Measurements from ENCODE around the gene HMGN4.
A peak's percentile ranks its signal among the peaks of the same experiment; 100 is the strongest.

Gene HMGN4

DNA sequence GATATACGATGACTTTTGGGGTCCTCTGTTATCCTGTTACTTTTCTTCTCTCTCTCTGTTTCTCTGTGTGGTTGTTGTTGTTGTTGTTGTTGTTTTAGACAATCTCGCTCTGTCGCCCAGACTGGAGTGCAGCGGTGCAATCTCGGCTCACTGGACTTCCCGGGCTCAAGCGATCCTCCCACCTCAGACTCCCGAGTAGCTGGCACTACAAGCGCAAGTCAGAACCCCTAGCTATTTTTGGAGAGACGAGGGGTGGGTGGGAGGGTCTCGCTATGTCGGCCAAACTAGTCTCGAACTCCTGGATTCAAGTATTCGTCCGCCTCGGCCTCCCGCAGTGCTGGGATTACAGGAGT lies 39.5 kb downstream of the HMGN4 start:
- DNase-seq (ENCODE audit: low read depth in 2 of 2): no peak

DNA sequence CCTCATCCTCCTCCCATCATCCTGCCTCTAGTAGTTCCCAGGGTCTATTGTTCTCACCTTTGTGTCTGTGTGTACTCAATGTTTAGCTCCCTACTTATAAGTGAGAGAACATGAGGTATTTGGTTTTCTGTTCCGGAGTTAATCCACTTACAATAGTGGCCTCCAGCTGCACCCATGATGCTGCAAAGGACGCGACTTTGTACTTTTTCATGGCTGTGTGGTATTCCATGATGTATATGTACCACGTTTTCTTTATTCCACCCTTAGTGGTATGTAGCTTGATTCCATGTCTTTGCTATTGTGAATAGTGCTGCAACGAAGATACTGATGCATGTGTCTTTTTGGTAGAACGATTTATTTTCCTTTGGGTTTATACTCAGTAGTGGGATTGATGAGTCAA lies 40.1 kb downstream of the HMGN4 start:
- no peak for DNase-seq (ENCODE audit: low read depth in 2 of 2)

DNA sequence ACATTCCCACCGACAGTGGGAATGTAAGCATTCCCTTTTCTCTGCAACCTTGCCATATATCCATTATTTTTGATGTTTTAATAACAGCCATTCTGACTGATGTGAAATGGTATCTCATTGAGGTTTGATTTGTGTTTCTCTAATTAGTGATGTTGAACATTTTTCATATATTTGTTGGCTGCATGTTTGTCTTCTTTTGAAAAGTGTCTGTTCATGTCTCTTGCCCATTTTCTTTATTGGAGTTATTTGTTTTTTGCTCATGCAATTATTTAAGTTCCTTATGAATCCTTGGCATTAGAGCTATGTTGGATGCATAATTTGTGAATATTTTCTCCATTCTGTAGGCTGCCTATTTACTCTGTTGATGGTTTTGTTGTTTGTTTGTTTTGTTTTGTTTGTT lies 40.6 kb downstream of the HMGN4 start:
- no peak for DNase-seq (ENCODE audit: low read depth in 2 of 2)

DNA sequence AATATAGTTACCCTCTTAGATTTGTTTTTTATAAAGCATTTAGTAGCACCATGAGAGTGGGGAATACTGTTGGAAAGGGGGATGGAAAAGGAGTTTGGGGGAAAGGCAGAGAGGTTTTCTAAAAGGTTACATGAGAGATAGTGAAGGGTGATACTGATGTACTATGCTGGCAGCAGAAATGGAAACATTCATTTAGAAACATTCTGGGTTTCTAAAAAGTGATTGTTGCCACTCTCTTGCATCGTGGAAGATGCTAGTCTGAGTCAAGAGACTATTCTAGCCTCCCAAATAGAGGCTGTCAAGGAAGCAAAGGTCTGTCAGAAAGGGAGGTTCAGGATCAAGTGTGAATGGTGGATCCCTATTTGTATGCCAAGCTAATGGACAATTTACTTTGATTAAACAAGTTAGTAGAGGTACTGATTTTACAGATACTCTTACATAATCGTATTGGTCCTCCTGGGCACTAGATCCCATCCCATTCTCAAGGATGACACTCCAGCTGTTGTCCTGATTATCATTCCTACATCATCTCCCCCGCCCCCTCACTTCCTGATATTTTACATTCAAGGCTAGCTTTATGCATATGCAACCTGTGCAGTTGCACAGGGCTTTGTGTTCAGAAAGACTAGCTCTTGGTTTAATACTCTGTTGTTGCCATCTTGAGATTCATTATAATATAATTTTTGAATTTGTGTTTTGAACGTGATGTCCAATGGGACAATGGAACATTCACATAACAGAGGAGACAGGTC lies 43.2 kb downstream of the HMGN4 start:
- DNase-seq (ENCODE audit: low read depth in 2 of 2): no peak

DNA sequence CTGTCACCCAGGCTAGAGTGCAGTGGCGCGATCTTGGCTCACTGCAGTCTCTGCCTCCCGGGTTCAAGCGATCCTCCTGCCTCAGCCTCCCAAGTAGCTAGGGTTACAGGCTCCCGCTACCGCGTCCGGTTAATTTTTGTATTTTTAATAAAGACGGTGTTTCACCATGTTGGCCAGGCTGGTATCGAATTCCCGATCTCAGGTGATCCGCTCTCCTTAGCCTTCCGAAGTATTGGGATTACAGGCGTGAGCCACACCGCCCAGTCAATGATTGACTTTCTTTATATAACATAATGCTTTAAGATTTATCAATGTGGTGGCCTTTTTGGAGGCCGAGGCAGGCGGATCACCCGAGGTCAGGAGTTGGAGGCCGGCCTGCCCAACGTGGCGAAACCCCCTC lies 50.8 kb downstream of the HMGN4 start:
- no peak for DNase-seq (ENCODE audit: low read depth in 2 of 2)

DNA sequence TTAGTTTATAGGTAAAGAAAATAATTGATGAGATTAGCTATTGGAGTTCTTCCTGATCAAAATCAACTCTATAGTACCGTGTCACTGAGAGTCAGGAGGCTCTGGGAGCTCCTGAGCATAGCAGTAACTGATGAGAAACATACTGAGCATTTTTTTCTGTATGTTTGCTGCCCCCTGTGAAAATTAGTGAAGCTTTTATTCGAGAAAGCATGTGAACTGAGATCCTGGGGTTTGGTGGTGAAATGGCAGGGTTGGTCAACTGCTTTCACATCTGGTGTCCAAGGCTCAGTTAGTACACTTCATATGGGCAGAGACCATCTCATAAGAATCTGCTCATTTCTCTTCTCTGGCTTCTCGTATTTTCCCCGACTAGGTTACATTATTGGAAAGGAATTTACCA lies 54.5 kb downstream of the HMGN4 start:
- no peak for DNase-seq (ENCODE audit: low read depth in 2 of 2)

DNA sequence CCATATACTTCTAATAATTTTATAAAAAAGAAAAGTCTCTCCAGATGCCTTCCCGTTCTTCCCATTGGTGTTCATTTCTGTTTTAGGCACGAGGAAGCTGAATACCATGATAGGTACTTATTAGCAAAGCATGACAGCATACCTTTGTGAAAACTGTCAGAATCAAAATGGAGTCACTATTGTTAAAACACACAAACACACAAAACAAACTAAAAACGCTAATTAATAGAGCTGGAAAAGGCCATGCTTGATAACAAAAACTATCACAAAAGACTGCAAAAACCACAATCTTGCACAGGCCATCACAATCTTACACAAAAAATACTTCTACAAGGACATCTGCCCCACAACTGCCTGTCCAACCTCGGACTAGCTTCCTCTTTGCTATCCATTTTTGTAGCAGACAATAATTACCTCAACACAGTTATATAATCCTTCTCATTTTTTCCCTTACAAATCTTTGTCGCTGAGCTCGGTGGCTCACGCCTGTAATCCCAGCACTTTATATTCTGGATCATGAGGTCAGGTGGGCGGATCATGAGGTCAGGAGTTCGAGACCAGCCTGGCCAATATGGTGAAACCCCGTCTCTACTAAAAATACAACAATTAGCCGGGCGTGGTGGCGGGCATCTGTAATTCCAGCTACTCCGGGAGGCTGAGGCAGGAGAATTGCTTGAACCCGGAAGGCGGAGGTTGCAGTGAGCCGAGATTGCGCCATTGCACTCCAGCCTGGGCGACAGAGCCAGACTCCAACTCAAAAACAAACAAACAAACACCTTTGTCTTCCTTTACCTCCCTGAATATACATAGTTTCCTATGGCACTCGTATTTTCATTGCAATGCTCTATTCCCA lies 55.3 kb downstream of the HMGN4 start:
- DNase-seq (ENCODE audit: low read depth in 2 of 2): no peak

DNA sequence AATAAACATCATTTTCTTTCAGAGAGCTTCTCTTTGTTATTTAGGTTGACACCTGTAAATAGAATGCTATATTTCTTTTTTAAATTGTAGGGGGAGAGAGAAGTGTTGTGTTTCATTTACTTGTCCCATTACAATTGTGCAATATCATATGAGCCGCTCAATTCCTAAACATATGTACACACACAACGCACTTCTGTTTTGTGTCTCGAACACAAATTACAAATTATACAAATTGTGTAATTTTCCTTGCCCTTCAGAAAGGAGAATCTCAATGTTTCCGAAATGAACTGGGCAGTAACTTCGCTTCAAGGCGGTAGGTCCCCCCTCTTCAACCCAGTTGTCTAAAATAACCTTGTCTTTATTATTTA lies 55.9 kb downstream of the HMGN4 start:
- no peak for DNase-seq (ENCODE audit: low read depth in 2 of 2)

DNA sequence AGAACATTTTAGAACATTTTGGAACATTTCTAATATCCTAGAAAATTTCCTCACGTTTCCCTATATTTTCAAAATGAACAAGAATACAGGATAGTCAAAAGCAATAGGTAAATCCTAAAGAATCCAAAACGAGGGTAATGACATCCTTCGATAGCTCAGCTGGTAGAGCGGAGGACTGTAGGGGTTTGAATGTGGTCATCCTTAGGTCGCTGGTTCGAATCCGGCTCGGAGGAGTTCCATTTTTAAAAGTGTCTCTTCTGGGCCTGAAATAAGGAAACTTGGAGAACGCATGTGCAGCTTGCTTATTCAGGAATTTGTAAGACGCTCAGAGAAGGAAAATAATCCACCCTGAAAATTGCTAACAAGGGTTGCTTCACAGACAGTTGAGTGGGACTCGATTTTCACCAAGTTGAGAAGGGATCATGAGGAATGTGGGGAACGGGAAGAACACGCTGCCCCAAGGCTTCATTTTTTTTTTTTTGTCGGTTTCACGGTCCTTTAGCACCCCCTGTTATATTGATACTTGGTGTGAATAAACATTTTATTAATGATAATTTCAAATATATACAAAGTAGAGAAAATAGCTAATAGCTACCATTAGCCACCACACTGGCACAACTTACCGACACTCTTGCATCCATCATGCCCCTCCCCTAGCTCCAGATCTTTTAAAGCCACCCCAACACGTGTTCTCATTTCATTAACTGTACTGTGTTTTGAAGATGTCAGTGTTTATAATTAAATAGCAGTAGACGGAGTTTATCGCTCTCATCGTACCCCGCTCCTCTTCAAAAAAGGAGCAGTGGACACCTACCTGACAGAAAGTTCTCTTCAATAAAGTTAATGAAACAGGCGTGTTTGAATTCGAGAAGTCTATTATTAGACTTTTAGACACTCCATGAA lies 56.8 kb downstream of the HMGN4 start:
- DNase-seq (ENCODE audit: low read depth in 2 of 2): peak in 1 of 2 donors; percentile 32

DNA sequence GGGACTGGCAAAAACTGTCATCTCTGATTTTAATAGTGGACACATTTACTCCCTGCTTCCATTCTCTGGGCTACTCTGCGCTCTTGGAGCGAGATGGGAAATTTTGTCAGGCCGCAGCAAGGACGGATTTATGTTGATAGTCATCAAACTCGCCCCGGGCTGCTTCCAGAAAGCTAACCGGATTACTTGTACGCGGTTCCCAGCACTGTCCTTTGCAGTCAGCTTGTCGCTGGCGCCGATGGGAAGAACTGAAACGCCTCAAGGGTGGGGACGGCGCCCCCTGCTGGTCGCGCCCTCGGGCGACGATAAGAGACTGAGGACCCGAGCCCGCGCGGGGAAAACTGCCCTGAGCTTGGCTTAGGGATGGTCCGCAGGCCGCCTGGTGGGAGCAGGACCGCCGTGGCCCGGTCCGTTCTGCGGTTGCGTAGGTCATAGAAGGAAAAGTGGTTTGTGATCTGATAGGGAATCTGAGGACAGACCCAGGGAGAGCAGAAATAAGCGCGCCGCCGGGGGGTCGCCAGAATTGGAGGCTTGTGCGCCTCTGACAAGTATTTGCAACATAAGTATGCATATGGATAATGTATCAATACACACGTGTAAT lies 57.6 kb downstream of the HMGN4 start:
- peak; percentile 86 to 90 for DNase-seq (ENCODE audit: low read depth in 2 of 2)
